Activated CD8-positive, alpha-beta T cell treated with anti-CD3 and anti-CD28 coated beads for 36 hours (primary cell): ENCODE measurements around the gene NDRG2. TPM values are rescaled to one million over a fixed set of nuclear protein-coding genes. Genes with fewer than 3 reads are reported as not detected.

Source experiments
- ATAC-seq: fragments of 200-7000 bp; cut with Tn5 transposase; one replicate; pipeline ENCODE4 v1.10.0; 2021; ENCODE audit warnings: mild to moderate bottlenecking, moderate library complexity
- CTCF ChIA-PET: fragments of 350-600 bp; sonication (Branson Sonifier 250); formaldehyde crosslinking; loops from one replicate; lab custom pipeline; 2021; ENCODE audit warnings: antibody characterized with exemption; lab: Charles Lee
- POLR2A ChIA-PET: fragments of 350-600 bp; sonication (Branson Sonifier 250); formaldehyde crosslinking; loops from one replicate; lab custom pipeline; 2021; ENCODE audit warnings: antibody characterized with exemption; lab: Charles Lee
- DNase-seq: peaks from one replicate; pipeline ENCODE4 v3.0.0-alpha.2; 2020
- H3K27ac Mint-ChIP-seq: one replicate; pipeline ENCODE4 v1.8.0; 2021; ENCODE audit warnings: mild to moderate bottlenecking, mixed read lengths
- H3K27me3 Mint-ChIP-seq: one replicate; pipeline ENCODE4 v1.8.0; 2021; ENCODE audit warnings: mixed read lengths
- H3K36me3 Mint-ChIP-seq: one replicate; pipeline ENCODE4 v1.8.0; 2021; ENCODE audit warnings: low read depth, mixed read lengths
- H3K4me1 Mint-ChIP-seq: one replicate; pipeline ENCODE4 v1.8.0; 2021; ENCODE audit warnings: low read depth, mixed read lengths
- H3K4me3 Mint-ChIP-seq: one replicate; pipeline ENCODE4 v1.8.0; 2021; ENCODE audit warnings: mild to moderate bottlenecking, moderate library complexity, mixed read lengths
- H3K9me3 Mint-ChIP-seq: one replicate; pipeline ENCODE4 v1.8.0; 2021; ENCODE audit warnings: mixed read lengths
- intact Hi-C: fragments of 100-400 bp; cut with micrococcal nuclease; formaldehyde crosslinking; loops from one replicate; pipeline ENCODE4 v1.10.0; 2022
- microRNA-seq: library from miRNA; unstranded; fragments of <30 nt; microRNA quantifications from one replicate; pipeline ENCODE4 v1.2.0, GENCODE V29; 2022; ENCODE audit warnings: borderline microRNAs expressed, borderline replicate concordance
- total RNA-seq, 2 experiments: library from RNA; stranded (reverse); gene quantifications; one replicate each; pipeline ENCODE4 v1.2.3, GENCODE V29; 2021
- TF ChIP-seq, protein P1 (sequence below): fragments of 200-600 bp; IDR thresholded peaks from one replicate; pipeline ENCODE4 v1.8.0; 2022; ENCODE audit warnings: antibody characterized with exemption, mild to moderate bottlenecking

NDRG2 gene
- total RNA-seq, 2 experiments from 2014 or later = 4.3 to 5.3 TPM

DNA sequence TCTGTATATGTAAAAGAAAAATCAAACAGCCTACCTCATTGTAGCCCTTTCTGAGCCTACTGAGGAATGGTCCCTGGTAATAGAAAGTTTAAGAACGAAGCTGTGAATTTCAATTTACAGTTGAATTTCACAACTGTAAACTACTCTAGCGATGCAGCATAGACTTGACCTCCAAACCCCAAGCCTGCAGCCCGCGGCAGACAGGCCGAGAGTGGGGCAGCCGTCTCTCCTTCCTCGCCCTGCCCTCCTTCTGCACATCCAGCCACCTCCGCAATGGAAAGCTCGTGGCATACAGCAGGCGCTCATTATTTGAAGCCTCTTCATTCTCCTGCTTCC lies 54.2 kb downstream of the NDRG2 start:
- TF ChIP-seq, protein P1, sequence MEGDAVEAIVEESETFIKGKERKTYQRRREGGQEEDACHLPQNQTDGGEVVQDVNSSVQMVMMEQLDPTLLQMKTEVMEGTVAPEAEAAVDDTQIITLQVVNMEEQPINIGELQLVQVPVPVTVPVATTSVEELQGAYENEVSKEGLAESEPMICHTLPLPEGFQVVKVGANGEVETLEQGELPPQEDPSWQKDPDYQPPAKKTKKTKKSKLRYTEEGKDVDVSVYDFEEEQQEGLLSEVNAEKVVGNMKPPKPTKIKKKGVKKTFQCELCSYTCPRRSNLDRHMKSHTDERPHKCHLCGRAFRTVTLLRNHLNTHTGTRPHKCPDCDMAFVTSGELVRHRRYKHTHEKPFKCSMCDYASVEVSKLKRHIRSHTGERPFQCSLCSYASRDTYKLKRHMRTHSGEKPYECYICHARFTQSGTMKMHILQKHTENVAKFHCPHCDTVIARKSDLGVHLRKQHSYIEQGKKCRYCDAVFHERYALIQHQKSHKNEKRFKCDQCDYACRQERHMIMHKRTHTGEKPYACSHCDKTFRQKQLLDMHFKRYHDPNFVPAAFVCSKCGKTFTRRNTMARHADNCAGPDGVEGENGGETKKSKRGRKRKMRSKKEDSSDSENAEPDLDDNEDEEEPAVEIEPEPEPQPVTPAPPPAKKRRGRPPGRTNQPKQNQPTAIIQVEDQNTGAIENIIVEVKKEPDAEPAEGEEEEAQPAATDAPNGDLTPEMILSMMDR = no peak
- ATAC-seq = peak; percentile 3
- no peak for DNase-seq
- peak overlapping the region; percentile 79 for H3K4me3 Mint-ChIP-seq
- intact Hi-C loops = loop anchor here (5.0 kb wide), 2 partner anchors 98 to 273 kb away; no protein-coding TSS in a partner anchor
- peaks cover 30% of the 10 kb centered on the region for H3K27me3 Mint-ChIP-seq
- no peaks in the 10 kb centered on the region for H3K36me3 Mint-ChIP-seq
- ChIA-PET POLR2A (interaction anchor here (0.5 to 2.1 kb wide), 4 partner anchors 10 to 676 kb away, joined by 3 to 7 read pairs (median 4); no protein-coding TSS in a partner anchor), CTCF (interaction anchor here (0.6 to 4.8 kb wide), 59 partner anchors 10 to 638 kb away, joined by 3 to 73 read pairs (median 5); partner anchors contain the start of genes PARP2, RNASE2, RNASE4 and SLC39A2)
- no peak overlapping the region for H3K27ac Mint-ChIP-seq
- peaks cover 6% of the 10 kb centered on the region for H3K4me1 Mint-ChIP-seq
- no peaks in the 10 kb centered on the region for H3K9me3 Mint-ChIP-seq

DNA sequence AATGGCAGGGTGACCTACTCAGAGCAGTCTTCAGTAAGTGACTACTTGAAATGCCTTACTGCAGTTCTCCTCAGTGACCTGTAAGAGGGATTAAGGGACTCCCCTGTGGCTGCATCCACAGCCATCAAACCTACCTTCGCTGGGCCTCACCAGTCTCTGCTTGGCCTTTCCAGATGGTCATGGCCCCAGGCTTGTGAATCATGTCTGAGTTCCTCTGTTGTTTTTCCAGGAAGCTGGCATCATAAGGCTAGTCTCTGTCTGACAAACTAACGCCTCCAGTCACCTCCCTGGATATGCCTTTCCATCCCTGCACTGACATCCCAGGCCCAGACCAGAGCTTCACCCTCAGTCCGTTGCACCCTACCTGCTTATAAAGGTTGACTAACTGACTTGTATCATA lies 55.5 kb downstream of the NDRG2 start:
- CTCF ChIA-PET = interaction anchor here (0.7 to 4.0 kb wide), 5 partner anchors 8 to 114 kb away, joined by 3 to 70 read pairs (median 31); partner anchors contain the start of gene SLC39A2
- ATAC-seq (no peak), DNase-seq (no peak)
- Mint-ChIP-seq H3K4me1 (peaks cover 6% of the 10 kb centered on the region), H3K36me3 (no peaks in the 10 kb centered on the region), H3K27ac (no peak overlapping the region), H3K27me3 (peaks cover 33% of the 10 kb centered on the region), H3K4me3 (no peak overlapping the region), H3K9me3 (no peaks in the 10 kb centered on the region)
- POLR2A ChIA-PET = no interaction called here
- TF ChIP-seq, protein P1 = no peak
- intact Hi-C loops = no loop called here

Small RNA genes within 50 kb of the gene (microRNA-seq; reads per million reads assigned to microRNA genes)
- not detected for gene MIR6717

Other genes starting within 250 kb of the NDRG2 start
- under 1 TPM in 1 of 2 experiments, not detected in 1; 0.25 TPM for gene RNASE6, start 243.8 kb downstream of the NDRG2 start, total RNA-seq
- not detected for gene RNASE1, start 222.2 kb downstream of the NDRG2 start, total RNA-seq
- gene RNASE3, start 133.7 kb downstream of the NDRG2 start, total RNA-seq = not detected
- gene RNASE2, start 69.6 kb downstream of the NDRG2 start, total RNA-seq = not detected
- gene METTL17, start 35.1 kb downstream of the NDRG2 start, total RNA-seq = 10 to 100 TPM; 88.4 to 92.0 TPM
- gene SLC39A2, start 25.8 kb downstream of the NDRG2 start, total RNA-seq = not detected
- not detected for gene TPPP2, start 5.2 kb upstream of the NDRG2 start, total RNA-seq
- gene RNASE13, start 9.7 kb upstream of the NDRG2 start, total RNA-seq = not detected
- gene RNASE7, start 17.3 kb upstream of the NDRG2 start, total RNA-seq = not detected
- not detected for gene RNASE8, start 32.8 kb upstream of the NDRG2 start, total RNA-seq
- gene ARHGEF40, start 45.2 kb upstream of the NDRG2 start, total RNA-seq = under 1 TPM; 0.18 to 0.23 TPM
- gene ZNF219, start 73.6 kb upstream of the NDRG2 start, total RNA-seq = 1 to 10 TPM; 7.2 to 8.2 TPM
- not detected for gene TMEM253, start 76.0 kb upstream of the NDRG2 start, total RNA-seq
- under 1 TPM in 1 of 2 experiments, not detected in 1; 0.07 TPM for gene OR5AU1, start 131.0 kb upstream of the NDRG2 start, total RNA-seq
- gene HNRNPC, start 244.4 kb upstream of the NDRG2 start, total RNA-seq = 1,000 to 10,000 TPM; 1,078 to 1,115 TPM